AG04450 (cell line): ENCODE data around the gene PKNOX2. TPM values are rescaled to one million over a fixed set of nuclear protein-coding genes. Genes with fewer than 3 reads are reported as not detected.

ENCODE experiments used
- CTCF ChIA-PET: fragments of 300-600, 350-600 bp; formaldehyde crosslinking; extraction: SDS; loops from one replicate; lab custom pipeline; 2022; ENCODE audit warnings: antibody characterized with exemption, inconsistent platforms; lab: Charles Lee
- POLR2A ChIA-PET: fragments of 350-600 bp; formaldehyde crosslinking; extraction: SDS; loops from one replicate; lab custom pipeline; 2021; ENCODE audit warnings: antibody characterized with exemption, inconsistent platforms; lab: Yijun Ruan, JAX
- DNase-seq: peaks from one replicate; pipeline ENCODE4 v3.0.0-alpha.2; 2011; ENCODE audit warnings: low read depth, low spot score
- H3K27ac ChIP-seq: one replicate; pipeline ENCODE4 v1.5.1; 2012; ENCODE audit warnings: low read depth, low read length, control low read depth
- H3K27me3 ChIP-seq: one replicate; pipeline ENCODE4 v1.6.0; 2012; ENCODE audit warnings: low read length; ENCODE audit not compliant: control insufficient read depth, insufficient read depth
- H3K4me3 ChIP-seq: 2 replicates; pipeline ENCODE4 v1.5.1; 2011; ENCODE audit warnings: mild to moderate bottlenecking, low read depth, low read length, control low read depth
- H3K9me3 ChIP-seq: 2 replicates; pipeline ENCODE4 v1.5.1; 2012; ENCODE audit warnings: low read length; ENCODE audit not compliant: control insufficient read depth, insufficient read depth
- CTCF ChIP-seq: IDR thresholded peaks from 2 replicates; pipeline ENCODE4 v1.5.1; 2011; ENCODE audit warnings: low read depth, low read length, control low read depth, inconsistent platforms
- polyA plus RNA-seq: library from polyadenylated mRNA; depleted of rRNA; stranded (reverse); fragments of >200 nt; gene quantifications from 2 replicates; pipeline ENCODE4 v1.2.3, GENCODE V29; 2011

PKNOX2 gene
- polyA plus RNA-seq, 1 experiment: 3.0 TPM

GRCh38 chr11:125141686-125142535 lies 22.6 kb upstream of the PKNOX2 start:
- no peak overlapping the region for H3K27ac ChIP-seq
- ChIA-PET CTCF (interaction anchor here (0.7 to 5.8 kb wide), 63 partner anchors 8 to 498 kb away, joined by 3 to 185 read pairs (median 4); partner anchors contain the start of genes CCDC15, PKNOX2, ROBO3 and TMEM218), POLR2A (interaction anchor here (1.1 to 1.4 kb wide), 2 partner anchors 30 to 51 kb away, joined by 3 to 4 read pairs; partner anchors contain the start of gene TMEM218)
- no peaks in the 10 kb centered on the region for H3K9me3 ChIP-seq
- H3K27me3 ChIP-seq: peaks cover 10% of the 10 kb centered on the region
- H3K4me3 ChIP-seq: no peak overlapping the region
- TF ChIP-seq CTCF: peak; percentile 97
- DNase-seq: no peak

DNA sequence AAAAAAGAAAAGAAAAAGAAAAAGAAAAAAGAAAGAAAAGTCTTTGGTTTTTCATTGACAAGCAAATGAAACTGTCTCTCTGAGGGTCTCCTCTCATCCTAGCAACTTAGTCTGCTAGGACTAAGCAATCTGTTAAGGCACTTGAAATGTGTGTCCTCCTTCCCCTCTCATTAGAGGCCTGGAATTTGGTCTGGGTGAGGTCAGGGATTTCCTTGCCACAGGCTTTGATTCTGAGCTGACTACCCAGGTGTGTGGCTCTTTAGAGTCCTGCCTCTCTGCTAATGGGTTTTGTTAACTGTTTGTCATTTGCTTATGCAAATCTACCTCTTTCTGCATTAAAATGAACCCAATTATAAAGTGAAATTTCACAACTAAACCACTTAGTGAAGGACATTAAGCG lies 18.3 kb upstream of the PKNOX2 start:
- peaks cover 26% of the 10 kb centered on the region for H3K27me3 ChIP-seq
- H3K9me3 ChIP-seq: no peaks in the 10 kb centered on the region
- TF ChIP-seq CTCF: no peak
- H3K4me3 ChIP-seq: no peak overlapping the region
- ChIA-PET POLR2A (interaction anchor here (0.8 kb wide), 1 partner anchor 93 kb away, joined by 7 read pairs; no protein-coding TSS in a partner anchor), CTCF (interaction anchor here (0.7 kb wide), 1 partner anchor 328 kb away, joined by 3 read pairs; no protein-coding TSS in a partner anchor)
- H3K27ac ChIP-seq: no peak overlapping the region
- no peak for DNase-seq

- H3K27me3 ChIP-seq: peaks cover 30% of the 10 kb centered on the region
- H3K9me3 ChIP-seq: no peaks in the 10 kb centered on the region
- no peak for TF ChIP-seq CTCF
- ChIA-PET CTCF (no interaction called here), POLR2A (no interaction called here)
- no peak overlapping the region for H3K27ac ChIP-seq
- DNase-seq: no peak
- no peak overlapping the region for H3K4me3 ChIP-seq
These were observed 17.3 kb upstream of the PKNOX2 start for GRCh38 chr11:125147280-125147679.

DNA sequence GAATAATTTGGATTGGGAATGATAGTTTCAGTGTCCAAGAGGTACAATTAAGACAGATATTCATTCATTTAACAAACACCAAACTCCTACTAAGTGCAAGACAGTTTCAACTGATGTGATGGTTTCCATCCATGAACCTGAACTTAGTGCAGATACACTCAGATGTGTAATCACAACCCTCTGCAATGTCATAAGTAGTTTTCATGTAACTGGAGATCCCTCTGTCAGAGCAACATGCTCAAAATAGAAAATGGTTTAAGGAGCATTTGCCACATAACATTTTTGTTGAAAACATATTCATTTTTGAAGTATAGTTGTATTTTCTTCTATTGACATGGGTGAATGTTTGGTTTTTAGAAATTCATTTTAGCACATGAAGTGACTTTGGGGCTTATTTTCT lies 16.5 kb upstream of the PKNOX2 start:
- Histone ChIP-seq H3K9me3 (no peaks in the 10 kb centered on the region), H3K27ac (no peak overlapping the region), H3K27me3 (peaks cover 31% of the 10 kb centered on the region), H3K4me3 (no peak overlapping the region)
- ChIA-PET POLR2A (no interaction called here), CTCF (interaction anchor here (0.7 to 1.1 kb wide), 2 partner anchors 57 to 201 kb away, joined by 3 read pairs; no protein-coding TSS in a partner anchor)
- TF ChIP-seq CTCF: no peak
- no peak for DNase-seq

GRCh38 chr11:125148743-125149142 lies 15.8 kb upstream of the PKNOX2 start:
- no peak overlapping the region for H3K27ac ChIP-seq
- POLR2A ChIA-PET: no interaction called here
- no peak for TF ChIP-seq CTCF

More at GRCh38 chr11:125148743-125149142, 15.8 kb upstream of the PKNOX2 start:
- DNase-seq: no peak
- Histone ChIP-seq H3K9me3 (no peaks in the 10 kb centered on the region), H3K27me3 (peaks cover 35% of the 10 kb centered on the region), H3K4me3 (no peak overlapping the region)
- CTCF ChIA-PET: interaction anchor here (0.7 to 1.6 kb wide), 5 partner anchors 8 to 256 kb away, joined by 3 to 11 read pairs (median 3); no protein-coding TSS in a partner anchor
